NB4 (cell line): ENCODE results near the gene TLR4.

ENCODE experiments used
- CTCF ChIP-seq: IDR thresholded peaks from one replicate; pipeline ENCODE4 v1.5.1; 2012; ENCODE audit warnings: low read depth, low read length
- POLR2A ChIP-seq: IDR thresholded peaks from 2 replicates; pipeline ENCODE4 v1.6.1; 2011; ENCODE audit warnings: mild to moderate bottlenecking; ENCODE audit not compliant: insufficient read length; ENCODE audit errors: extremely low read depth

- TF ChIP-seq POLR2A (no peak), CTCF (no peak)
Observed at GRCh38 chr9:117672369-117672768, 31.8 kb upstream of the TLR4 start.
